Keratinocyte (primary cell): Measurements from ENCODE around the gene MUC3A.
"Not testable (repeated sequence)": the region's sequence is repeated elsewhere in the genome, so short reads cannot be mapped to it uniquely, and the experiment has no call there.

Source experiments
- CTCF ChIP-seq, 3 experiments: IDR thresholded peaks in 1 of 3; conservative IDR thresholded peaks in 1 of 3; optimal IDR thresholded peaks in 1 of 3; 2 replicates in 2 of 3; 3 replicates in 1 of 3; pipeline versions ENCODE3 to v1.5.1; 2011; ENCODE audit warnings: low read length in 3 of 3, mild to moderate bottlenecking in 3 of 3, moderate library complexity in 2 of 3, control low read depth in 1 of 3, inconsistent platforms in 1 of 3; ENCODE audit not compliant: insufficient read depth in 2 of 3; ENCODE audit errors: extremely low read depth in 1 of 3
- EZH2 ChIP-seq: IDR thresholded peaks from one replicate; pipeline ENCODE4 v1.6.1; 2012; ENCODE audit warnings: inconsistent platforms, mild to moderate bottlenecking, low read length, moderate library complexity

GRCh38 chr7:100984241-100984918, 35.0 kb downstream of the MUC3A start:
- not testable (repeated sequence) for TF ChIP-seq CTCF (optimal IDR thresholded peaks at IDR 0.05 in 1 of 3, IDR thresholded peaks at IDR 0.05 in 1 of 3, conservative IDR thresholded peaks at IDR 0.05 in 1 of 3; ENCODE audit: extremely low read depth in 1 of 3, insufficient read depth in 2 of 3, low read length in 3 of 3); EZH2
